Activated CD8-positive, alpha-beta memory T cell treated with anti-CD3 and anti-CD28 coated beads, Interleukin-2, amount 10 ng/mL, durations not matched to agents 7 days and 5 days (primary cell): ENCODE data around the gene ST6GALNAC6. TPM values are rescaled to one million over a fixed set of nuclear protein-coding genes. Genes with fewer than 3 reads are reported as not detected.

Source experiments
- ATAC-seq: fragments of 150-1000 bp; cut with Tn5 transposase; one replicate; pipeline ENCODE4 v1.10.0; 2021; ENCODE audit warnings: moderate library complexity
- CTCF ChIA-PET: fragments of 350-600 bp; sonication (Branson Sonifier 250); formaldehyde crosslinking; loops from one replicate; lab custom pipeline; 2021; ENCODE audit warnings: antibody characterized with exemption; lab: Charles Lee
- DNase-seq: peaks from one replicate; pipeline ENCODE4 v3.0.0-alpha.2; 2020
- H3K27ac Mint-ChIP-seq: one replicate; pipeline ENCODE4 v1.8.0; 2021; ENCODE audit warnings: mild to moderate bottlenecking, mixed read lengths
- H3K27me3 Mint-ChIP-seq: one replicate; pipeline ENCODE4 v1.8.0; 2021; ENCODE audit warnings: mixed read lengths
- H3K36me3 Mint-ChIP-seq: one replicate; pipeline ENCODE4 v1.8.0; 2021; ENCODE audit warnings: mild to moderate bottlenecking, mixed read lengths
- H3K4me1 Mint-ChIP-seq: one replicate; pipeline ENCODE4 v1.8.0; 2021; ENCODE audit warnings: mixed read lengths
- H3K4me3 Mint-ChIP-seq: one replicate; pipeline ENCODE4 v1.8.0; 2021; ENCODE audit warnings: mild to moderate bottlenecking, moderate library complexity, mixed read lengths
- H3K9me3 Mint-ChIP-seq: one replicate; pipeline ENCODE4 v1.8.0; 2022; ENCODE audit warnings: low read depth, mixed read lengths
- total RNA-seq, 2 experiments: library from RNA; stranded (reverse); gene quantifications; one replicate each; pipeline ENCODE4 v1.2.3, GENCODE V29; 2021

ST6GALNAC6 gene
- total RNA-seq, 2 experiments from 2014 or later: 75.7 to 93.5 TPM

- Mint-ChIP-seq H3K36me3 (peaks cover 9% of the 10 kb centered on the region), H3K27me3 (peaks cover 35% of the 10 kb centered on the region), H3K4me3 (peak overlapping the region; percentile 58), H3K27ac (no peak overlapping the region), H3K9me3 (no peaks in the 10 kb centered on the region), H3K4me1 (peaks cover 33% of the 10 kb centered on the region)
- ATAC-seq (no peak), DNase-seq (no peak)
- CTCF ChIA-PET: interaction anchor here (0.6 to 6.2 kb wide), 6 partner anchors 8 to 188 kb away, joined by 3 to 25 read pairs (median 6); no protein-coding TSS in a partner anchor
These were observed 30.2 kb upstream of the ST6GALNAC6 start for GRCh38 chr9:127929625-127929979.

DNA sequence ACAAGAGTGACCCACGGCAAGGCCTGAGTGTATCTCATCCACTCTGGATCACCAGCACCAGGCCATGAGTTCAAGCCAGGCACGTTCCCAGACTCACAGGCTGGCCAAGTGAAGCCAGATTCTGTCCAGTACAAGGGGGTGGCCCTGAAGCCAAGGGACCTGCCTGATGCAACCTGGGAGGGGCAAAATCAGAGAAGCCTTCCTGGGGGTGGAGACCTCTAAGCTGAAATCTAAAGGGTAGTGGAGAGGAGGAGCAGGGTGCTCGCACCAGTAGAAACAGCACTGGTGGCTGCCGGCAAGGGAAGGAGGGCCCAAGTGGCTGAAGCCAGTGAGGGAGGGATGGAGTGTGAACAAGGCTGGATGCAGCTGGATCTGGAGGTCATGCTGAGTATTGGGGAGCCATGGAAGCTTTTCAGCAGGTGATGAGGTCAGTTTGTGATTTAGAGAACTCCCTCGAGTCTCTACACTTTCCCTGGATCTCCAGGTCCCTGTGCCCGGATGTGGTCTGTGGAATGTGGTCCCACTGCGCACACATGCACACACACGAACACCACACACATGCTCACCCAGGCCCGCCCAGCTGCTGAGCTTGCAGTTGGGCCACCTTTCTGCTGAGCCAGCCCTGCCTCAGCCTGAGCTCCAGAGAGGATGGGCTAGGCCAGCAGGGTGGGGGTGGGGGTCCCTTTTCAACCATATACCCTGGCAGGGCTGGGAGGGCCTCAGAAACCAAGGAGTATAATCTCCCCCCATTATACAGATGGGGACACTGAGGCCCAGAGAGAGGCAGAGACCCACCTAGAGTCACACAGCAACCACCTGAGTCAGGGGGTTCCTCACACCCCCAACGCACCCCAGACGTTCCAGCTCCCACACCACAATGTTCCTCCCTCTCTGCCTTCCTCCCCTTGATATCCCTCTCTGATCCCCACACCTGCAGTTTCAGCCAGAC lies 29.5 kb upstream of the ST6GALNAC6 start:
- DNase-seq: no peak
- CTCF ChIA-PET: interaction anchor here (1.4 to 6.2 kb wide), 3 partner anchors 12 to 189 kb away, joined by 4 to 25 read pairs (median 4); partner anchors contain the start of gene ST6GALNAC4
- H3K4me3 Mint-ChIP-seq: no peak overlapping the region
- no peak for ATAC-seq
- peak overlapping the region; percentile 19 for H3K27ac Mint-ChIP-seq
- H3K27me3 Mint-ChIP-seq: peaks cover 35% of the 10 kb centered on the region
- H3K4me1 Mint-ChIP-seq: peaks cover 30% of the 10 kb centered on the region
- peaks cover 5% of the 10 kb centered on the region for H3K36me3 Mint-ChIP-seq
- H3K9me3 Mint-ChIP-seq: no peaks in the 10 kb centered on the region

DNA sequence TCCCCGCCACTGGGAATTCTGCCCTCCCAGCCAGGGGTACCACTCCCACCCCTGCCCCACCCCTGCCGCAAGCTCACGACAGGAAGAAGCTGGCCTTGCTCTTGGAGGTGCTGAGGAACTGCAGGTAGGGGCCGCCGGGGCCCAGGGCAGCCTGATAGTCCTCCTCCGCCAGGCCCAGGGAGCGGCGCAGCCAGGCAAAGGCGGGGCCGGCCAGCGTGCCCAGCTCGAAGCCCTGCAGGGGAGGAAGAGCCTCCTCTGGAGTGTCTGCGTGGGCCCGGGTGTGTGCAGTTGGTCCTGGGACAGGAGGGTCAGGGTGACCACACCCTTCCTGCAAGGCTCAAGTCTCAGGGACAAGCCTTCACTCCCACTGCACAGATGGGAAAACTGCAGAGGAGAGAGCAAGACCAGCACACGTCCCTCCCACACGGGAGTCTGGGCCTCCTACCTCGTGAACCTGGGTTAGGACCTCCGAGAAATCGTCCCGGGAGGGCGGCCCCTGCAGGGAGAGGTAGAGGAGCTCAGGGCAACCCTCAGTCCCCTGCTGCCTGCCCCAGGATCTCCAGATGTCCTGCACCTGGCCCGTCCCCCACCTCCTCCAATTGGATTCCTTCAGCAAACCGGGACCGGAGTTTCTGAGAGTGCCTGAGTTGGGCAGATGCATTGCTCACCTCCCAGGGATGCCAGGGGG lies 28.7 kb upstream of the ST6GALNAC6 start:
- CTCF ChIA-PET: interaction anchor here (1.4 to 6.2 kb wide), 3 partner anchors 11 to 190 kb away, joined by 4 to 25 read pairs (median 4); partner anchors contain the start of gene ST6GALNAC4
- Mint-ChIP-seq H3K9me3 (no peaks in the 10 kb centered on the region), H3K4me1 (peaks cover 28% of the 10 kb centered on the region), H3K4me3 (no peak overlapping the region), H3K36me3 (peaks cover 4% of the 10 kb centered on the region), H3K27me3 (peaks cover 39% of the 10 kb centered on the region), H3K27ac (no peak overlapping the region)
- no peak for ATAC-seq
- DNase-seq: no peak

DNA sequence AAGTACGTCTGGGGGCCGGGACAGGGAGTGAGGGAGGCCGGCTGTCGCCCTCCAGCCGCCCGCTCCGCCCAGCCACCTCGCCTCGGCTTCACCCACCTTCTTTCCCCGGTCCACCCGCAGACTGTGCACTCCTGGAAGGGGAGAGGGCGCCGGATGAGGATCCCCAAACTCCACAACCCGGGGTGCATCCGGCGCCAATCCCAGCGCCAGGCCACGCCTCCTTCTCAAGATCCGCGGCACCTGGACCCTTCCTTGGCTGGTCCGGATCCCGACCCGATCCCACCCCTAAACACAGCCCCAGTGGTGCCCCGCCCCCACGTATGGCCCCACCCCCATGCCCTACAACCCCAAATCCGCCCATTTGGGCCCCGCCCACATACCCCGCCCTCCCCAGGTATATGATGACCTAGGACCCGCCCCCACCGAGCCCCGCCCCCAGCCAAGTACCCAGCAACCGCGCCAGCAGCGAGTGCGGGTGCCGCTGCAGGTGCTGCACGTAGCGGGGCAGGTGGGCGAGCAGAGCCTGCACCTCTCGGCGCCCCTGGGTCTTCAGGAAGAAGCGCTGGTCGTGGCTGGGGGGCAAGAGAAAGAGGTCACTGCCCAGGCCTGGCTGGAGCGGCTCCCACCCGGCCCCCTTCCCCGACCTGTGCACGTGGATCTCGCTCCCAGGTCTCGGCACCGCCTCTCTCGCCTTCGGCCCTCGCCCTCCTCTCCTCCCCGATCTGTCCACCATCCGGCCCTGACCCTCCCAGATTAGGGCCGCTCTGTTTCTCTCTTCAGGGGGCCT lies 28.0 kb upstream of the ST6GALNAC6 start:
- CTCF ChIA-PET: interaction anchor here (1.4 kb wide), 1 partner anchor 10 kb away, joined by 4 read pairs; the partner anchor contains the start of gene ST6GALNAC4
- peak; percentile 80 for DNase-seq
- Mint-ChIP-seq H3K9me3 (no peaks in the 10 kb centered on the region), H3K4me3 (peak overlapping the region; percentile 57), H3K4me1 (peaks cover 28% of the 10 kb centered on the region), H3K27ac (no peak overlapping the region), H3K27me3 (peaks cover 39% of the 10 kb centered on the region), H3K36me3 (no peaks in the 10 kb centered on the region)
- peak; percentile 28 for ATAC-seq

DNA sequence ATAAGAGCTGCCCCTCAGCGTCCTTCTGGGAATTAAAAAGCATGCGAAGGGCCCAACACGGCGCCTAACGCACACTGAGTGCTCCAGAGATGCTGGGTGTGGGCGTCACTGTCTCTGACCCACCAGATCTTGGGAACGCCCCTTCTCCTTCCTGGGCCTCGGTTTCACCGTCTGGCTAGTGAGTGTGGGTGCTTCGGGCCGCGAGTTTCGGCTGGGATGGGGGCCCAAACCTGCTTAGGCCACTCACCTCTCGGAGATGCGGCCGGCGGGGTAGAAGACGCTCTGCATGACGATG lies 27.4 kb upstream of the ST6GALNAC6 start:
- ATAC-seq: peak; percentile 1
- Mint-ChIP-seq H3K27me3 (peaks cover 43% of the 10 kb centered on the region), H3K27ac (no peak overlapping the region), H3K36me3 (no peaks in the 10 kb centered on the region), H3K9me3 (no peaks in the 10 kb centered on the region), H3K4me1 (peaks cover 32% of the 10 kb centered on the region), H3K4me3 (peak overlapping the region; percentile 57)
- DNase-seq: no peak
- CTCF ChIA-PET: interaction anchor here (0.7 to 1.6 kb wide), 3 partner anchors 11 to 140 kb away, joined by 3 to 4 read pairs (median 4); no protein-coding TSS in a partner anchor

DNA sequence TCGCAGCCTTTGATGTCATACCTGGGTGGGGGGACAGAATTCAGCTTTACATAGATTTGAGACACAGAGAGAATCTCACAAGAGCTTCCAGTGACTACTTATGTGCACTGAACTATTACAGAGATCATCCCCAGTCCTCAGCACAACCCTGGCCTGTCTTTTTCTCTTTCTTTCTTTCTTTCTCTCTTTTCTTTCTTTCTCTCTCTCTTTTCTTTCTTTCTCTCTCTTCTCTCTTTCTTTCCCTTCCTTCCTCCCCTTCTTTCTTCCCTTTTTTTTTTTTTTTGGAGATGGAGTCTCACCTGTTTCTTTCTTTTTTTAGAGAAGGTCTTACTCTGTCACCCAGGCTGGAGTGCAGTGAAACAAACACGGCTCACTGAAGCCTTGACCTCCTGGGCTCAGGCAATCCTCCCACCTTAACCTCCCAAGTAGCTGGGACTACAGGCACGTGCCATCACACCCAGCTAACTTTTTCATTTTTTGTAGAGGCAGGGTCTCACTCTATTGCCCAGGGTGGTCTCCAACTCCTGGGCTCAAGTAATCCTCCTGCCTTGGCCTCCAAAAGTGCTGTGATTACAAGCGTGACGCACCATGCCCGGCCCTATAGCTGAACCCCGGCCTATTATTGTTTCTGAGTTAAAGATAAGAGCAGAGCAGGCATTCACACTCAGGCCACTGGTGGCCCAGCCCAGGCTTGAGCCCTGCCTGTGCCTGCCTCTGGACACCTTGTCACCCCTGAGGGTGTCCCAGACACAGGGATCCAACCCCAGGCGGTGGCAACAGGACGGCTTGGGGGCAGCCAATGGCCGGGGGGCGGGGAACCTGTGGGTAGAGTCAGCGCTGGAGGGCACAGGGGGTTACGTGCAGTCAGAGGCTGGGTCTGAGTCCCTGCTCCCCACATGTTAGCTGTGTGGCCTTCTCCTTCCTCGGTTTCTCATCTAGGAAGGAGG lies 26.8 kb upstream of the ST6GALNAC6 start:
- ATAC-seq: no peak
- Mint-ChIP-seq H3K9me3 (no peaks in the 10 kb centered on the region), H3K4me1 (peaks cover 34% of the 10 kb centered on the region)

DNA sequence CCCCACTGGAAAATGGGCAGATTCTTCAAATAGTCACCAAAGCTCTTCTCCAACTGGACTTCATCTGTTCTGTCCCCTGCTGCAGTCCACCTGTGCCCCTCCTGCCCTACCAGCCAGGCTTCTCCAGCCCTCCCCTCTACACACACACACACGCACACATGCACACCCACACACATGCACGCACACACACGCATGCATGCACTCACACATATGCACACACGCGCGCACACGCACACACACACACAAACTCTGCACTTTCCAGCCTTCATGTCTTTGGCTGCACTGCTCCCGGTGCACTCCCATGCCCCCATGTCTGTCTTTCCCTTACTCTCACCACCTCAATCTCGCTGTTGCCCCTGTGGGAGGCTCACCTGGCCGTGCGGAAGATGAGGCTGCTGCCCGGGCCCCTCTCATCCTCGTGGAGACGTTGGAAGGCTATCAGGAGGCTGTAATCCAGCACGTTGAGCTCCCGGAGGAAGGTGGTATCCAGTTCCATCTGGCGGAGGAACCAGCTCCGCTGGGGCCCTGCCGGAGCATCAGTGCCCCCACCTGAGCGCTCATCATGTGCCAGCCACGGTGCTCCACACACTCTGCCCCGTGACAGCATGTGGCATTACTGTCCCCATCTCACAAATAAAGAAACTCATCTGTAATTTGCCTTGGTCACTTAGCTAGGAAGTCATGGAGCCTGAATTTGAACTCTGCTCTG lies 25.5 kb upstream of the ST6GALNAC6 start:
- ATAC-seq (no peak), DNase-seq (no peak)
- Mint-ChIP-seq H3K27me3 (peaks cover 39% of the 10 kb centered on the region), H3K27ac (no peak overlapping the region), H3K36me3 (no peaks in the 10 kb centered on the region), H3K9me3 (no peaks in the 10 kb centered on the region), H3K4me1 (peaks cover 34% of the 10 kb centered on the region), H3K4me3 (no peak overlapping the region)
- CTCF ChIA-PET: interaction anchor here (0.7 to 0.9 kb wide), 2 partner anchors 190 to 220 kb away, joined by 3 to 4 read pairs; partner anchors contain the start of gene TOR2A

More for the DNA sequence above, 26.8 kb upstream of the ST6GALNAC6 start:
- no peak for DNase-seq
- H3K27me3 Mint-ChIP-seq: peaks cover 43% of the 10 kb centered on the region
- CTCF ChIA-PET: interaction anchor here (0.7 to 1.6 kb wide), 4 partner anchors 10 to 139 kb away, joined by 3 to 4 read pairs (median 4); no protein-coding TSS in a partner anchor
- no peak overlapping the region for H3K27ac Mint-ChIP-seq
- peak overlapping the region; percentile 57 for H3K4me3 Mint-ChIP-seq
- H3K36me3 Mint-ChIP-seq: no peaks in the 10 kb centered on the region

GRCh38 chr9:127923771-127924170 lies 24.4 kb upstream of the ST6GALNAC6 start:
- ATAC-seq: no peak
- H3K4me3 Mint-ChIP-seq: no peak overlapping the region
- H3K4me1 Mint-ChIP-seq: peaks cover 33% of the 10 kb centered on the region
- peaks cover 29% of the 10 kb centered on the region for H3K27me3 Mint-ChIP-seq
- no peak for DNase-seq
- no peaks in the 10 kb centered on the region for H3K36me3 Mint-ChIP-seq
- H3K9me3 Mint-ChIP-seq: no peaks in the 10 kb centered on the region
- CTCF ChIA-PET: interaction anchor here (0.7 to 1.2 kb wide), 3 partner anchors 54 to 144 kb away, joined by 3 to 5 read pairs (median 4); no protein-coding TSS in a partner anchor
- no peak overlapping the region for H3K27ac Mint-ChIP-seq

DNA sequence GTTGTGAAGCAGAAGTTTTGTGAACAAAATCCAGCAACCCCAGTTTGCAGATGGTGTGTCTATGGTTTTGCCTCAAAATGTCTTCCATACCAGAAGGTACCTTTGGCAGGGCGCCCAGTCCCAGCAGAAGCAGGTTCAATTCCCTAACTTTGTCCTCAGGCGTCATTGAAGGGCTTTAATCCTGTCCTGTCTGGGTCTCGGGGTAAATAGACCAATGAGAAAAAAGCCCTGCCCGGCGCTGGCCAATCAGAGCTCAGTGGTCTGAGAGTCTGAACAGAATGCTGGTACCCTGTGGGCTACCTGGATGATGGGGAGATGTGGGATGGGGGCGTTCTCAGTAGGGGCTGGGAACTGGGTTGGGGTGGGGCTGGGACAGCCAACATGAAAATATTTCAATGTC lies 23.6 kb upstream of the ST6GALNAC6 start:
- Mint-ChIP-seq H3K36me3 (no peaks in the 10 kb centered on the region), H3K27ac (no peak overlapping the region), H3K9me3 (no peaks in the 10 kb centered on the region), H3K27me3 (peaks cover 23% of the 10 kb centered on the region), H3K4me3 (no peak overlapping the region), H3K4me1 (peaks cover 36% of the 10 kb centered on the region)
- DNase-seq: no peak
- no peak for ATAC-seq
- CTCF ChIA-PET: interaction anchor here (0.9 to 3.9 kb wide), 8 partner anchors 13 to 155 kb away, joined by 3 to 23 read pairs (median 7); no protein-coding TSS in a partner anchor

DNA sequence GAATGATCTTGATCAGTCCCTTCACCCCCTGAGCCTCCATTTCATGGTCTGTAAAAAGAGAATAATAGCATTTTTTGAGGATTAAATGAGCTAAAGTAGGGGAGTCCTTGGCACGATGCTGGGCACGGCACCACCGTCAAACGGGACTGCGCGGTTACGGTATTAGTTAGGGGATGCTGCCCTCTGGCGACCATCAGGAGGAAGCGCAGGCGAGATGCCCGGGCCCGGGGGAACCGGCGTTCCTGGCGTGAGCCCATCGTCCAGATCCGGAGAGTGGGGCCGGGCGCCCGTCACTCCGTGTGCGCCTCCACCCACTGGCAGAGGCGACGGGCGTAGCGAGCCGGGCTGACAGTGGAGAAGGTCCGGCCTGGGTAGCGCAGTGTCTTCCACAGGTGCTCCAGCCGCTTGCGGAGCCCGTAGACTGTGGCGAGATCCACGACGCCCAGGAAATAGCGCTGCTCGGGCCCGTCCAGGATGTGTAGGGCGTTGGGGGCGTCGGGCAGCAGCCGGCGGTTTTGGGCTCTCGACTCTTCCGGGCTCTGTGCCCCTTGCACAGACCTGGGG lies 22.2 kb upstream of the ST6GALNAC6 start:
- Mint-ChIP-seq H3K4me3 (peak overlapping the region; percentile 18), H3K36me3 (no peaks in the 10 kb centered on the region), H3K4me1 (peaks cover 45% of the 10 kb centered on the region), H3K27ac (peak overlapping the region; percentile 28), H3K27me3 (peaks cover 22% of the 10 kb centered on the region), H3K9me3 (no peaks in the 10 kb centered on the region)
- peak; percentile 81 for DNase-seq
- peak; percentile 43 for ATAC-seq
- CTCF ChIA-PET: interaction anchor here (0.6 to 4.4 kb wide), 51 partner anchors 8 to 393 kb away, joined by 3 to 42 read pairs (median 5); partner anchors contain the start of genes CDK9, CFAP157, DPM2 and ENG

GRCh38 chr9:127920794-127921193 lies 21.4 kb upstream of the ST6GALNAC6 start:
- peaks cover 17% of the 10 kb centered on the region for H3K27me3 Mint-ChIP-seq
- H3K36me3 Mint-ChIP-seq: no peaks in the 10 kb centered on the region
- CTCF ChIA-PET: interaction anchor here (0.6 to 4.4 kb wide), 51 partner anchors 9 to 392 kb away, joined by 3 to 42 read pairs (median 5); partner anchors contain the start of genes CDK9, CFAP157, DPM2 and ENG
- no peaks in the 10 kb centered on the region for H3K9me3 Mint-ChIP-seq
- ATAC-seq (no peak), DNase-seq (no peak)
- H3K4me3 Mint-ChIP-seq: no peak overlapping the region
- no peak overlapping the region for H3K27ac Mint-ChIP-seq
- peaks cover 48% of the 10 kb centered on the region for H3K4me1 Mint-ChIP-seq
